Transverse colon (tissue), 4 donors: ENCODE measurements around the gene TBC1D12. TPM values are rescaled to one million over a fixed set of nuclear protein-coding genes. Genes with fewer than 3 reads are reported as not detected.

Experiments
- DNase-seq: peaks from one replicate; pipeline ENCODE4 v3.0.0-alpha.2; 2019
- H3K27ac ChIP-seq, 4 donors: fragments of 200-600 bp; sonication (generic); 2 replicates each; pipeline ENCODE4 v1.5.1; 2016 to 2018; ENCODE audit warnings: inconsistent platforms in 4 of 4
- H3K27me3 ChIP-seq: fragments of 200-600 bp; sonication (generic); 2 replicates; pipeline ENCODE4 v1.5.1; 2017; ENCODE audit warnings: inconsistent platforms
- H3K36me3 ChIP-seq, 4 donors: fragments of 200-600 bp; sonication (generic); 2 replicates each; pipeline ENCODE4 v1.5.1; 2017 to 2019; ENCODE audit warnings: inconsistent platforms in 4 of 4
- H3K4me1 ChIP-seq, 4 donors: fragments of 200-600 bp; sonication (generic); 2 replicates each; pipeline ENCODE4 v1.5.1; 2017 to 2020; ENCODE audit warnings: inconsistent platforms in 4 of 4
- H3K4me3 ChIP-seq, 4 donors: fragments of 200-600 bp; sonication (generic); 1 replicate in 1 of 4; 2 replicates in 3 of 4; pipeline versions ENCODE4 v1.5.1 to v1.6.1; 2017 to 2019; ENCODE audit warnings: inconsistent platforms in 4 of 4
- H3K9me3 ChIP-seq, 2 donors: fragments of 200-600 bp; sonication (generic); 2 replicates each; pipeline ENCODE4 v1.5.1; 2017 to 2019; ENCODE audit warnings: inconsistent platforms in 2 of 2
- CTCF ChIP-seq, 5 experiments: fragments of 200-600 bp in 3 of 5; fragments of 450-650 bp in 2 of 5; sonication (generic) in 3 of 5; IDR thresholded peaks; 1 replicate in 2 of 5; 2 replicates in 3 of 5; pipeline ENCODE4 v1.5.1; 2016 to 2017; ENCODE audit warnings: antibody characterized with exemption in 5 of 5, inconsistent platforms in 3 of 5, mild to moderate bottlenecking in 2 of 5, moderate library complexity in 1 of 5
- EP300 ChIP-seq: sonication (generic); formaldehyde crosslinking; IDR thresholded peaks from one replicate; pipeline ENCODE4 v1.6.1; 2017; ENCODE audit warnings: antibody characterized with exemption, low read depth
- POLR2A ChIP-seq: fragments of 450-650 bp; IDR thresholded peaks from one replicate; pipeline ENCODE4 v1.6.1; 2016; ENCODE audit warnings: antibody characterized with exemption, mild to moderate bottlenecking, moderate library complexity
- POLR2AphosphoS5 ChIP-seq, 3 donors: sonication (generic); formaldehyde crosslinking; IDR thresholded peaks; one replicate each; pipeline ENCODE4 v1.6.1; 2016; ENCODE audit warnings: antibody characterized with exemption in 3 of 3
- WGBS, 2 donors: methylation state at CpG; one replicate each; pipeline ENCODE4 v1.1.5; 2018; ENCODE audit warnings: low coverage in 1 of 2; 5-methylcytosine and 5-hydroxymethylcytosine counted together
- in situ Hi-C, 4 donors: fragments of 200-750 bp; cut with MboI; loops; one replicate each; pipeline versions ENCODE4 v1.15.0 to v1.15.1; 2017; ENCODE audit warnings: low sequenced_read_pairs in 3 of 4, low pct_ligation_motif_present in 1 of 4, low pct_unique_long_range_greater_than_20kb in 1 of 4
- intact Hi-C: fragments of 100-400 bp; cut with DNase I; formaldehyde crosslinking; loops from one replicate; pipeline ENCODE4 v1.15.1; 2023; ENCODE audit warnings: low total_unique reads
- total RNA-seq, 4 donors: library from RNA; depleted of rRNA; stranded (reverse); fragments of >200 nt; gene quantifications; one replicate each; pipeline ENCODE4 v1.1.0, GENCODE V29; 2016

TBC1D12 gene
- total RNA-seq, 4 donors from 2014 or later = 27.2 to 58.0 (median 38.0) TPM

GRCh38 chr10:94439275-94439861 lies 37.0 kb downstream of the TBC1D12 start:
- H3K9me3 ChIP-seq = peaks cover 7 to 11% of the 10 kb centered on the region in 2 donors
- H3K27me3 ChIP-seq = no peaks in the 10 kb centered on the region
- peaks cover 0 to 17% (median 0%) of the 10 kb centered on the region in 4 donors for H3K4me1 ChIP-seq
- H3K4me3 ChIP-seq = no peak overlapping the region
- 49 to 60% methylated on average over 1 to 4 of the region's 4 CpGs for WGBS, 2 donors
- DNase-seq = no peak
- H3K36me3 ChIP-seq = no peaks in the 10 kb centered on the region
- in situ Hi-C loops (no loop called here), intact Hi-C loops (no loop called here)
- H3K27ac ChIP-seq = no peak overlapping the region
- TF ChIP-seq EP300 (no peak), POLR2AphosphoS5 (IDR thresholded peaks at IDR 0.05) (no peak), CTCF (IDR thresholded peaks at IDR 0.05) (no peak), POLR2A (no peak)

- in situ Hi-C loops = no loop called here
- Histone ChIP-seq H3K27me3 (no peaks in the 10 kb centered on the region), H3K4me3 (no peak overlapping the region), H3K27ac (no peak overlapping the region), H3K36me3 (no peaks in the 10 kb centered on the region), H3K9me3 (peaks cover 7 to 11% of the 10 kb centered on the region in 2 donors), H3K4me1 (peaks cover 0 to 17% (median 0%) of the 10 kb centered on the region in 4 donors)
- no peak for DNase-seq
- TF ChIP-seq POLR2AphosphoS5 (IDR thresholded peaks at IDR 0.05) (no peak), CTCF (IDR thresholded peaks at IDR 0.05) (no peak), EP300 (no peak)
- intact Hi-C loops = loop anchor here (10.0 kb wide), 1 partner anchor 75 kb away; the partner anchor contains the start of gene NOC3L
Observed at GRCh38 chr10:94440096-94440495, 37.8 kb downstream of the TBC1D12 start.

DNA sequence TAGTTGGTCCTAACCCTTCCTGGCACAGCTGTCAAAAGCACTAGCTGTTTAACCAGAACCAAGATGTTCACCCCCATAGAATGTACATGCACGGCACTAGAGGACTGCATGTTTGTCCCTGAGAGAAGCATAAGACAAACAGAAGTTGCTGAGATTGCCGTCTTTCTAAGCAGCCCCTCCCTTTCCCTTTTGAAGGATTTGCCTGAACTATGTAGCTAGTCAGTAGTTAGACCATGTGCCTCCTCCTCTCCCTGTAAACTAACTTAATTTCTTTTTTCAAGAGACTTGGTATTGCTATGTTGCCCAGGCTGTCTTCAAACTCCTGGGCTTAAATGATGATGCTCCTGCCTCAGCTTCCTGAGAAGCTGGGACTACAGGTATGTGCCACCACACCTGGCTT lies 40.7 kb downstream of the TBC1D12 start:
- TF ChIP-seq CTCF (IDR thresholded peaks at IDR 0.05) (no peak), POLR2AphosphoS5 (IDR thresholded peaks at IDR 0.05) (no peak), EP300 (no peak), POLR2A (no peak)
- Histone ChIP-seq H3K27me3 (no peaks in the 10 kb centered on the region), H3K27ac (no peak overlapping the region), H3K36me3 (no peaks in the 10 kb centered on the region), H3K4me3 (no peak overlapping the region), H3K4me1 (peaks cover 0 to 17% (median 0%) of the 10 kb centered on the region in 4 donors), H3K9me3 (no peaks in the 10 kb centered on the region)
- 50 to 63% methylated on average over 2 of the region's 2 CpGs for WGBS, 2 donors
- DNase-seq = no peak
- in situ Hi-C loops (no loop called here), intact Hi-C loops (loop anchor here (10.0 kb wide), 1 partner anchor 78 kb away; the partner anchor contains the start of gene NOC3L)

DNA sequence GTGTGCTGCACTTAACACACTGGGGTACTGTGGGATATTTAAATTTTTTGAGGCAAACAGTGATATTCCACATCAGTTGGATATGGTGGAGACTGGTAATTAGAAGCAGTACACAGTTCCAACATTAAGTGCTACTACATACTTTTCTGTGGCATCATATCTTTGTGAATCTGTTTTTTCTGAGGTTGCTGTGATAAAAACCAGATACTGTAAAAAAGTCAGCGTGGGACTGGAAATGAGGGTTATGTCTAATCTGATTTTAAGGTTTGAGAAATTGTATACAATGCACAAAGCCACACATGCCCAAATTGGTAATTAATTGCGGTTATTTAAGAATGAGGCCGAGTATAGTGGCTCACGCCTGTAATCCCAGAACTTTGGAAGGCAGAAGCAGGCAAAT lies 41.2 kb downstream of the TBC1D12 start:
- Histone ChIP-seq H3K27ac (no peak overlapping the region), H3K36me3 (no peaks in the 10 kb centered on the region), H3K4me1 (peaks cover 0 to 17% (median 0%) of the 10 kb centered on the region in 4 donors), H3K9me3 (no peaks in the 10 kb centered on the region), H3K4me3 (no peak overlapping the region), H3K27me3 (no peaks in the 10 kb centered on the region)
- 87 to 94% methylated on average over 4 of the region's 4 CpGs for WGBS, 2 donors
- in situ Hi-C loops = no loop called here
- intact Hi-C loops = loop anchor here (10.0 kb wide), 1 partner anchor 79 kb away; the partner anchor contains the start of gene NOC3L
- TF ChIP-seq POLR2AphosphoS5 (IDR thresholded peaks at IDR 0.05) = no peak
- no peak for TF ChIP-seq POLR2A
- TF ChIP-seq EP300 = no peak
- no peak for TF ChIP-seq CTCF (IDR thresholded peaks at IDR 0.05)
- DNase-seq = no peak
